ENCODE data around the gene EID1.

Gene EID1

GRCh38 chr15:48928877-48929538 lies 51.1 kb downstream of the EID1 start:
- no peak overlapping the region for H3K4me2 ChIP-seq (ENCODE audit: insufficient read depth, low read length)
- DNase-seq (no peak), ATAC-seq (ENCODE audit: insufficient read depth, low read depth) (no peak)
- no peaks in the 10 kb centered on the region for H3K27me3 ChIP-seq (ENCODE audit: insufficient read depth, low read length, poor library complexity)
- H3K9ac ChIP-seq (ENCODE audit: low read depth, low read length): no peak overlapping the region
- H3K4me1 ChIP-seq (ENCODE audit: insufficient read depth, low read length): no peaks in the 10 kb centered on the region; the same call in 1 of the 2 replicates
- H3K27ac ChIP-seq (ENCODE audit: low read length): no peak overlapping the region
- no peak for TF ChIP-seq EZH2 (IDR thresholded peaks at IDR 0.05; ENCODE audit: borderline replicate concordance, low read depth, low read length, severe bottlenecking)
- no peak for TF ChIP-seq CTCF (IDR thresholded peaks at IDR 0.05; ENCODE audit: borderline replicate concordance, extremely low read depth, low read length, poor library complexity, severe bottlenecking)
- H2AFZ ChIP-seq (ENCODE audit: low read depth, low read length): no peak overlapping the region
- H3K9me3 ChIP-seq (ENCODE audit: insufficient read depth, low read length, severe bottlenecking): no peaks in the 10 kb centered on the region
- H4K20me1 ChIP-seq (ENCODE audit: insufficient read depth, low read length): no peaks in the 10 kb centered on the region
- no peaks in the 10 kb centered on the region for H3K79me2 ChIP-seq (ENCODE audit: insufficient read depth, low read length)
- H3K36me3 ChIP-seq (ENCODE audit: insufficient read depth, low read length): no peaks in the 10 kb centered on the region
- no peak overlapping the region for H3K4me3 ChIP-seq (ENCODE audit: low read depth in 1 of 2, low read length in 2 of 2)

- Histone ChIP-seq H3K4me3 (ENCODE audit: low read depth in 1 of 2, low read length in 2 of 2) (no peak overlapping the region), H3K4me1 (ENCODE audit: insufficient read depth, low read length) (no peaks in the 10 kb centered on the region; the same call in 1 of the 2 replicates), H3K27me3 (ENCODE audit: insufficient read depth, low read length, poor library complexity) (no peaks in the 10 kb centered on the region), H3K4me2 (ENCODE audit: insufficient read depth, low read length) (no peak overlapping the region), H3K9me3 (ENCODE audit: insufficient read depth, low read length, severe bottlenecking) (no peaks in the 10 kb centered on the region), H3K27ac (ENCODE audit: low read length) (no peak overlapping the region), H3K36me3 (ENCODE audit: insufficient read depth, low read length) (no peaks in the 10 kb centered on the region), H4K20me1 (ENCODE audit: insufficient read depth, low read length) (no peaks in the 10 kb centered on the region), H3K79me2 (ENCODE audit: insufficient read depth, low read length) (no peaks in the 10 kb centered on the region), H3K9ac (ENCODE audit: low read depth, low read length) (no peak overlapping the region), H2AFZ (ENCODE audit: low read depth, low read length) (no peak overlapping the region)
- DNase-seq: no peak
- TF ChIP-seq EZH2 (IDR thresholded peaks at IDR 0.05; ENCODE audit: borderline replicate concordance, low read depth, low read length, severe bottlenecking): no peak
- TF ChIP-seq CTCF (IDR thresholded peaks at IDR 0.05; ENCODE audit: borderline replicate concordance, extremely low read depth, low read length, poor library complexity, severe bottlenecking): no peak
- ATAC-seq (ENCODE audit: insufficient read depth, low read depth): no peak
Measured at GRCh38 chr15:48929661-48930060, 51.7 kb downstream of the EID1 start.

Data from DND-41 (cell line).